ENCODE measurements around the gene ARSK.
"Not testable (repeated sequence)": the region's sequence is repeated elsewhere in the genome, so short reads cannot be mapped to it uniquely, and the experiment has no call there.

ARSK gene

GRCh38 chr5:95623706-95624105, 68.8 kb downstream of the ARSK start:
- no peak for DNase-seq

GRCh38 chr5:95624368-95624767, 69.5 kb downstream of the ARSK start:
- DNase-seq: no peak

GRCh38 chr5:95626701-95627100, 71.8 kb downstream of the ARSK start:
- DNase-seq: no peak

GRCh38 chr5:95627971-95628810, 73.3 kb downstream of the ARSK start:
- no peak for DNase-seq

- DNase-seq: no peak
These were observed 74.0 kb downstream of the ARSK start for GRCh38 chr5:95628933-95629332.

- DNase-seq: no peak
These were observed 75.6 kb downstream of the ARSK start for GRCh38 chr5:95630394-95630917.

- peak; percentile 56 for DNase-seq
These were observed 76.5 kb downstream of the ARSK start for GRCh38 chr5:95631255-95631958.

- DNase-seq: peak; percentile 79
These were observed 77.2 kb downstream of the ARSK start for GRCh38 chr5:95631991-95632675.

- not testable (repeated sequence) for DNase-seq
These were observed 78.0 kb downstream of the ARSK start for GRCh38 chr5:95632942-95633341.

GRCh38 chr5:95633671-95634070, 78.8 kb downstream of the ARSK start:
- DNase-seq: no peak

GRCh38 chr5:95634081-95634480, 79.2 kb downstream of the ARSK start:
- no peak for DNase-seq

- no peak for DNase-seq
These were observed 83.7 kb downstream of the ARSK start for GRCh38 chr5:95638632-95639031.

- DNase-seq: no peak
These were observed 86.9 kb downstream of the ARSK start for GRCh38 chr5:95641741-95642220.

GRCh38 chr5:95643152-95643551, 88.3 kb downstream of the ARSK start:
- no peak for DNase-seq

GRCh38 chr5:95644351-95645042, 89.6 kb downstream of the ARSK start:
- DNase-seq: peak; percentile 82

GRCh38 chr5:95646226-95646568, 91.3 kb downstream of the ARSK start:
- not testable (repeated sequence) for DNase-seq

GRCh38 chr5:95646569-95647431, 91.9 kb downstream of the ARSK start, which contains the start of gene RFESD:
Gene RFESD (plus strand): TSS chr5:95646777. CDS start chr5:95652272, 5,495 bp downstream.
- DNase-seq: peak; percentile 98

- DNase-seq: peak; percentile 96
These were observed 93.3 kb downstream of the ARSK start for GRCh38 chr5:95647886-95648860.

- peak; percentile 34 for DNase-seq
These were observed 94.4 kb downstream of the ARSK start for GRCh38 chr5:95649274-95649673.

All from hematopoietic multipotent progenitor cell treated with erythropoietin and hydrocortisone succinate and interleukin-3 and kit ligand, for 8 days (in vitro differentiated cells).